Renal cortex interstitium (tissue), 15 donors: Measurements from ENCODE around the gene ZNF592. TPM values are rescaled to one million over a fixed set of nuclear protein-coding genes. Genes with fewer than 3 reads are reported as not detected.

Experiments used
- DNase-seq, 11 donors: peaks; one replicate each; pipeline ENCODE4 v3.0.0-alpha.2; 2013; ENCODE audit warnings: low read depth in 9 of 11, low spot score in 4 of 11; ENCODE audit errors: extremely low read depth in 1 of 11
- long read RNA-seq, 16 experiments: transcript quantifications; one replicate each; lab custom pipeline, GENCODE V29; 2026
- polyA plus RNA-seq, 3 donors: library from polyadenylated mRNA; unstranded; fragments of 120-200 nt; gene quantifications; one replicate each; pipeline ENCODE4 v1.2.1, GENCODE V29; 2013; ENCODE audit not compliant: insufficient read length in 3 of 3

The ZNF592 gene, protein sequence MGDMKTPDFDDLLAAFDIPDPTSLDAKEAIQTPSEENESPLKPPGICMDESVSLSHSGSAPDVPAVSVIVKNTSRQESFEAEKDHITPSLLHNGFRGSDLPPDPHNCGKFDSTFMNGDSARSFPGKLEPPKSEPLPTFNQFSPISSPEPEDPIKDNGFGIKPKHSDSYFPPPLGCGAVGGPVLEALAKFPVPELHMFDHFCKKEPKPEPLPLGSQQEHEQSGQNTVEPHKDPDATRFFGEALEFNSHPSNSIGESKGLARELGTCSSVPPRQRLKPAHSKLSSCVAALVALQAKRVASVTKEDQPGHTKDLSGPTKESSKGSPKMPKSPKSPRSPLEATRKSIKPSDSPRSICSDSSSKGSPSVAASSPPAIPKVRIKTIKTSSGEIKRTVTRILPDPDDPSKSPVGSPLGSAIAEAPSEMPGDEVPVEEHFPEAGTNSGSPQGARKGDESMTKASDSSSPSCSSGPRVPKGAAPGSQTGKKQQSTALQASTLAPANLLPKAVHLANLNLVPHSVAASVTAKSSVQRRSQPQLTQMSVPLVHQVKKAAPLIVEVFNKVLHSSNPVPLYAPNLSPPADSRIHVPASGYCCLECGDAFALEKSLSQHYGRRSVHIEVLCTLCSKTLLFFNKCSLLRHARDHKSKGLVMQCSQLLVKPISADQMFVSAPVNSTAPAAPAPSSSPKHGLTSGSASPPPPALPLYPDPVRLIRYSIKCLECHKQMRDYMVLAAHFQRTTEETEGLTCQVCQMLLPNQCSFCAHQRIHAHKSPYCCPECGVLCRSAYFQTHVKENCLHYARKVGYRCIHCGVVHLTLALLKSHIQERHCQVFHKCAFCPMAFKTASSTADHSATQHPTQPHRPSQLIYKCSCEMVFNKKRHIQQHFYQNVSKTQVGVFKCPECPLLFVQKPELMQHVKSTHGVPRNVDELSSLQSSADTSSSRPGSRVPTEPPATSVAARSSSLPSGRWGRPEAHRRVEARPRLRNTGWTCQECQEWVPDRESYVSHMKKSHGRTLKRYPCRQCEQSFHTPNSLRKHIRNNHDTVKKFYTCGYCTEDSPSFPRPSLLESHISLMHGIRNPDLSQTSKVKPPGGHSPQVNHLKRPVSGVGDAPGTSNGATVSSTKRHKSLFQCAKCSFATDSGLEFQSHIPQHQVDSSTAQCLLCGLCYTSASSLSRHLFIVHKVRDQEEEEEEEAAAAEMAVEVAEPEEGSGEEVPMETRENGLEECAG (N-terminal part only)
- polyA plus RNA-seq = 10 to 100 TPM; 27.7 to 31.6 (median 31.4) TPM
- long read RNA-seq, donor 1 = 0 reads
- long read RNA-seq, donor 2, partial matches to known transcripts = 32 of 32 reads
- long read RNA-seq, donor 2, other reads (novel, unspliced or antisense) = 0 of 32 reads
- long read RNA-seq, donor 3, full-length matches to known transcripts = 6 of 22 reads
- long read RNA-seq, donor 3, partial matches to known transcripts = 16 of 22 reads
- long read RNA-seq, donor 3, other reads (novel, unspliced or antisense) = 0 of 22 reads
- long read RNA-seq, donor 4, full-length matches to known transcripts = 1 of 1 reads
- long read RNA-seq, donor 4, partial matches to known transcripts = 0 of 1 reads
- long read RNA-seq, donor 4, other reads (novel, unspliced or antisense) = 0 of 1 reads
- long read RNA-seq, donor 5 = 0 reads
- long read RNA-seq, donor 6 = 0 reads
- long read RNA-seq, donor 7 = 0 reads
- long read RNA-seq, donor 8 = 0 reads
- long read RNA-seq, donor 9, full-length matches to known transcripts = 1 of 12 reads
- long read RNA-seq, donor 9, partial matches to known transcripts = 11 of 12 reads
- long read RNA-seq, donor 9, other reads (novel, unspliced or antisense) = 0 of 12 reads
- long read RNA-seq, donor 10 = 0 reads
- long read RNA-seq, donor 11, full-length matches to known transcripts = 2 of 2 reads
- long read RNA-seq, donor 11, partial matches to known transcripts = 0 of 2 reads
- long read RNA-seq, donor 11, other reads (novel, unspliced or antisense) = 0 of 2 reads
- long read RNA-seq, donor 12, full-length matches to known transcripts = 1 of 1 reads
- long read RNA-seq, donor 12, partial matches to known transcripts = 0 of 1 reads
- long read RNA-seq, donor 12, other reads (novel, unspliced or antisense) = 0 of 1 reads
- long read RNA-seq, donor 13 = 0 reads
- long read RNA-seq, donor 14 = 0 reads
- long read RNA-seq, donor 15, full-length matches to known transcripts = 1 of 1 reads
- long read RNA-seq, donor 15, partial matches to known transcripts = 0 of 1 reads
- long read RNA-seq, donor 15, other reads (novel, unspliced or antisense) = 0 of 1 reads
- long read RNA-seq, donor 16, full-length matches to known transcripts = 4 of 17 reads
- long read RNA-seq, donor 16, partial matches to known transcripts = 13 of 17 reads
- long read RNA-seq, donor 16, other reads (novel, unspliced or antisense) = 0 of 17 reads

DNA sequence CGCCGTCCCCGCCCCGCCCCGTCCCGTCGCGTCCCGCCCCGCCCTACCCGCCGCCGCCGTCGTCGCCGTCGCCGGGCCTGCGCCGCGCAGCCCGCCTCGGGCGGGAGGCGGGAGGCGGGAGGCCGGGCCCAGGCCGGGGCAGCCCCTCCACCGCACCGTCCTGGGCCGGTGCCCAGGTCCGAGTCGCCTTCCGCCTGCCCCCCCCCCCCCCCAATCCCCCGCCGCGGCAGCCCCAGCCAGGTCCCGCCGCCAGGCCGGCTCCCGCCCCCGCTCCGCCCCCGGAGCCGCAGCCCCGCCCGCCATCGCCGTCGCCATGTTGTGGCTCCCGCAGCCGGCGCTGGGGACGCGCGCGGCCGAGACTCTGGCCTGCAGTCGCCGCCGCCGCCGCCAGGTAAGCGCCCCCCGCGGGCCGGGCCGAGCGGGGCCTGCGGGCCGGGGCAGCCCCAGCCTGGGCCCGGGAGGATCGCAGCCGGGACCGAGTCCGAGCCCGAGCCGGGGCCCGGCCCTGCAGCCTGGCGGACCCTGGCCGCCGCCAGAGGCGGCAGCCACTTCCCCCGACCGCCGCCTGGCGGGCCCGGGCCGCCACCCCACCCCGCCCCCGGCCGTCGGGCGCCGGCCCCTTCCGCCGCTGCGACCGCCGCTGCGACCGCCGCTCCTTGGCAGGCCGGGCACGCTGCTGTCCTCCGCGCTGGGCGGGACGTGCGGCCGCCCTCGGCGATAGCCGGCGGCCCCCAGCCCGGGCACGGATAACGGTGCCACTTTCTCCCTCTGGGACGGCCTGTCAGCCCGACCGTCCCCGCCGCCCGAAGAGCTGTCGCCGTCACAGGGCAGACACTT, at the start of gene ZNF592:
Gene ZNF592 (plus strand): TSS at position 319 of the 837 bp plus-strand sequence. CDS start 34,084 bp downstream, outside the sequence.
- peak in 5 of 11 donors; percentile 58 to 73 (median 72) for DNase-seq

DNA sequence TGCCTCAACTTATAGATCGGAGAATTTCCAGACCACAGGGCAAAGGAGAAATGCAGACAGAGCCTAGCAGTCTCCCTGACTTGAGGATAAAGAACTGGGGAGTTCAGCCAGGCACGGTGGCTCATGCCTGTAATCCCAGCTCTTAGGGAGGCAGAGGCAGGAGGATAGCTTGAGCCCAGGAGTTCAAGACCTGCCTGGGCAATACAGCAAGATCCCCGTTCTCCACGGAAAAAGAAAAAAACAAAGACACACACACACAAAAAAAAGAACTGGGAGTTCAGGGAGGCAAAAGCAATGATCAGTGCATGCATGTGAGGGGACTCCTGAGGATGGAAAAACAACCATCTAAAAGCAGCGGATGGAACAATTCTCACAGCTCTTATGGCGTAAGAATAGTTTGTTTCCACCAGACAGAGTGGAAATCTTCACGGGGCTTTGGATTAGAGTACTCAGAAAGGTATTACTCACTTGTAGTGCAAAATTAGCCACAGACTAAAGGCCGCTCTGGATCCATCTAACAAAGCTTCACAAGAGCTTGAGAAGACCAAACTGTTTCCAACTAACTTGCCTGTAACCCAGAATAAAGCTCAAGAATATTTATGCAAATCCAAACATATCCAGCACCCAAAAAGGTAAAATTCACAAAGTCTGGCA, 48.7 kb upstream of the ZNF592 start:
- DNase-seq = no peak

GRCh38 chr15:84702961-84703482, 45.4 kb upstream of the ZNF592 start:
- DNase-seq = peak in 4 of 11 donors; percentile 19 to 43 (median 42)

GRCh38 chr15:84703808-84704207, 44.6 kb upstream of the ZNF592 start:
- DNase-seq = no peak

GRCh38 chr15:84714372-84714771, 34.0 kb upstream of the ZNF592 start:
- no peak for DNase-seq

- DNase-seq = no peak
These were observed 33.6 kb upstream of the ZNF592 start for GRCh38 chr15:84714821-84715220.

DNA sequence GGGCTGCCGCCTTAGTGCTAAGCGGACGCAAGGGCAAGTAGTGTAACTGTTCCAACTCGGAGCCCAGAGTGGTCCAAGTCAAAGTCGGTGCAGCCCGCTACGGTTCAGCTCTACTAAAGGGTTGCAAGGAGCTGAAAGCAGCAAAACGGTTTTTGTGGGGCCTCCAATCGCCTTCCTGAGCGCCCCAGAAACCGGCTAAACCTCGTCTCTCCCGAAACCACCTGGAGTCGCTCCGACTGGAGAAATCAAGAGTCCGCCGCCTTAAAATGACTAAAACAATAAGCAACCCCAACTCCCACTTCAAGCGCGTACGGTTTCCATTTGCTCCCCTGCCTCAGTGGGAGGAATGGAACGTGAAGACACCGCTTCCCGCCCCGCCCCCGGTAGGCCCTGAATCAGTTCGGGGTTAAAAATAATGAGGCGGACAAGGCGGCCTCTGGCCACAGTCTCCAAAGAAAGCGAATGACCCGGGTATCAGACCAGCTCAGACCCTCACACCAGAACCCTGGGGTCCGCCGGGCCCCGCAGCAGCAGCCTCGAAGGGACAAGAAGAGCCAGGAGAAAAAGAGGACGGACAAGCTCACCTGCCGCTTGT, 32.9 kb upstream of the ZNF592 start:
- DNase-seq = peak in 2 of 11 donors; percentile 16 to 32

GRCh38 chr15:84716036-84716732, 32.2 kb upstream of the ZNF592 start, which contains the start of gene SEC11A:
SEC11A (minus strand) TSS chr15:84716139; CDS start chr15:84716075, 64 bp downstream.
- peak; percentile 79 to 92 (median 88) for DNase-seq

- no peak for DNase-seq
These were observed 27.0 kb upstream of the ZNF592 start for GRCh38 chr15:84721371-84721770.

DNA sequence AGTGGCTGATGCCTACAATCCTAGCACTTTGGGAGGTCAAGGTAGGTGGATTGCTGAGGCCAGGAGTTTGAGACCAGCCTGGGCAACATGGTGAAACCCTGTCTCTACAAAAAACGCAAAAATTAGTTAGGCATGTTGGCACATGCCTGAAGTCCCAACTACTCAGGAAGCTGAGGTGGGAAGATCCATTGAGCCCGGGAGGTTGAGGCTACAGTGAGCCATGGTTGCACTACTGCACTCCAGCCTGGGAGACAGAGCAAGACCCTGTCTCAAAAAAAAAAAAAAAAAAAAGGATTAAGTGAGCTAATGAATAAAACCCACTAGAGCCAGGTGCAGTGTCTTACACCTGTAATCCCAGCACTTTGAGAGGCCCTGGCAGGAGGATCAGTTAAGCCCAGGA, 25.8 kb upstream of the ZNF592 start:
- no peak for DNase-seq

DNA sequence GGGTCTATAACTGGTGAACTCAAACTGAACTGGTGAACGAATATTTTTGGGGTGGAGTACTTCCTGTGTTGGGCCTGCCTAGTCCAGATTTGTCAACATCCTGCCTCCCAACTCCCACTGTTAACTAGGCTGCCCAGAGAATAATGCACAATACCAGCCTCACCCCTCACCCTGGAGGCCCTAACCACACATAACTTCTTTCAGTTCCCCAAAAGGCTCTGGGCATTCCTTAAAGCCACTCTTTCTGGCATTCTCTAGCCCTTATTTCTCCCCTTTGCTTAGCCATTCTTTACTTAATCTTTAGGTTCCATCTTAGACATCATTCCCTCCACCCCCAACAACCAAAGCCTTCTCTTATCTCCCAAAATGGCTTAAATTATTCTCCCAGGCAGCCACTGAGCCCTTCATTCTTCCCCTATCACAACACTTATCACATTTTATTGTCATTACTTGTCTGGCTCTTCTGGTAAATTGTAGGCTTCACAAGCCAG, 23.3 kb upstream of the ZNF592 start:
- DNase-seq = no peak

DNA sequence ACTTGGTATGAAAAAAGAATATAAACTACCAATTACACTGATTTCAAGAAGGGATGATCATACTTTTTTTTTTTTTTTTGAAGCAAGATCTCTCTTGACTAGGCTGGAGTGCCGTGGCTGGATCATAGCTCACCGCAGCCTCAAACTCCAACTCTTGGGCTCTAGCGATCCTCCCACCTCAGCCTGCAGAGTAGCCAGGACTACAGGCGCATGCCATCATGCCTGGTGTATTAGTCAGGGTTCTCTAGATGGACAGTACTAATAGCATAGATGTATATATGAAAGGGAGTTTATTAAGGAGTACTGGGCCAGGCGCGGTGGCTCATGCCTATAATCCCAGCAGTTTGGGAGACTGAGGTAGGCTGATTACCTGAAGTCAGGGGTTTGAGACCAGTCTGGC, 21.0 kb upstream of the ZNF592 start:
- no peak for DNase-seq

- DNase-seq = no peak
These were observed 16.6 kb upstream of the ZNF592 start for GRCh38 chr15:84731774-84732173.
